ENCODE measurements around the gene ATL3.
"Not testable (repeated sequence)": the region's sequence is repeated elsewhere in the genome, so short reads cannot be mapped to it uniquely, and the experiment has no call there.

The ATL3 gene

DNA sequence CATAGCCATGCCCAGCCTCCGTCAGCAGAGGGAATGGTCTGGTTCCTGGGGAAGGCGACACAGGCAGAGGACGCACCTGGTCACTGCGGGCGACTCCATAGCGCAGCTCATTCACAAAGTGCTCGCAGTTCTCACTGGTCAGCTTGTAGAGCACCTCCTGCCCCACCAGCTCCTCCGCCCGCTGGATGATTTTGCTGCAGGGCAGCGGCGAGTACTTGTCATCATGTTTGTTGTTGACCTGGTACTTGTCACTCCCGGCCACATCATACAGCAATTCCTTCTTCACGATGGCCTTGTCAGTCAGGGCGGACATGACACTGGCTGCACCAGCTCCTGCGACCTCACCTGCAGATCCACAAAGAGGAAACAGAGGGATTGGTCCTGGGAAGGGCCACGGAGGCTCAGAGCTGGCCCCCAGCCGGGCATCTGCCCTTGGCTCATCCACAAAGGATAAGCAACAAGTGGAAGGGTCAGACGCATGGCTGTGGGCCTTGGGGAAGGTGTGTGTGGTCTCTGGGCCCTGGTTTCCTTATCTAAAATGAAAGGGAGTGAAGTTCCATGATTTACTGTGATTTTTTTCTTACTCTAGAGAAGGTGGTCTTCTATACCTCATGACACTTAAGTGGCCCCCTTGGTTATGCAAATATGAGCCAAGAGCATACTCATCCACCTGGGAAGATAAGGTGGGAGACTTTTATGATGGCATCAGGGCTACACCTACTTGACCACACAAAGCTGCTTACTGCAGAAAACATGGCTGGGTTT, 81.0 kb downstream of the ATL3 start:
- no peak for DNase-seq (ENCODE audit: low read depth)
- TF ChIP-seq, protein P1, sequence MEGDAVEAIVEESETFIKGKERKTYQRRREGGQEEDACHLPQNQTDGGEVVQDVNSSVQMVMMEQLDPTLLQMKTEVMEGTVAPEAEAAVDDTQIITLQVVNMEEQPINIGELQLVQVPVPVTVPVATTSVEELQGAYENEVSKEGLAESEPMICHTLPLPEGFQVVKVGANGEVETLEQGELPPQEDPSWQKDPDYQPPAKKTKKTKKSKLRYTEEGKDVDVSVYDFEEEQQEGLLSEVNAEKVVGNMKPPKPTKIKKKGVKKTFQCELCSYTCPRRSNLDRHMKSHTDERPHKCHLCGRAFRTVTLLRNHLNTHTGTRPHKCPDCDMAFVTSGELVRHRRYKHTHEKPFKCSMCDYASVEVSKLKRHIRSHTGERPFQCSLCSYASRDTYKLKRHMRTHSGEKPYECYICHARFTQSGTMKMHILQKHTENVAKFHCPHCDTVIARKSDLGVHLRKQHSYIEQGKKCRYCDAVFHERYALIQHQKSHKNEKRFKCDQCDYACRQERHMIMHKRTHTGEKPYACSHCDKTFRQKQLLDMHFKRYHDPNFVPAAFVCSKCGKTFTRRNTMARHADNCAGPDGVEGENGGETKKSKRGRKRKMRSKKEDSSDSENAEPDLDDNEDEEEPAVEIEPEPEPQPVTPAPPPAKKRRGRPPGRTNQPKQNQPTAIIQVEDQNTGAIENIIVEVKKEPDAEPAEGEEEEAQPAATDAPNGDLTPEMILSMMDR (IDR thresholded peaks at IDR 0.05; ENCODE audit: low read length, missing control alignments) = no peak
- H3K4me3 ChIP-seq (replicated peaks; ENCODE audit: low read depth, low read length) = no peak overlapping the region

DNA sequence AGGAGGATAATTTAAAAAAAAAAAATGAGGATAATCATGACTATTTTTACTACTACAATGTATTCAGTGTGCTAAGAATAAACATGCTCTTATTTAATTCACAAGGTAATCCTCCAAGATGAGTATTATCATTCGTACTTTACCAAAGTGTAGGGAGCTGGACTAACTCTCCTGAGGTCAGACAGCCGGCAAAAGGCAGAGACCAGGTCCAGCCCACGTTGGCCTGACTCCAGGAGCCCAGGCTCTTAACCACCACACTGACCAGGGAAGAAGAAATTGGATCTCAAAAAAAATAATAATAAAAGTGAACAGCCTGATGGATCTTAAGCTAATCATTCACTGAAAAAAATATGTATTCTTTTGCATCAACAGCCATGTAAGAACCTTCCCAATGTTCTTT, 82.2 kb downstream of the ATL3 start:
- TF ChIP-seq, protein P1 (IDR thresholded peaks at IDR 0.05; ENCODE audit: low read length, missing control alignments) = no peak
- no peak for DNase-seq (ENCODE audit: low read depth)
- H3K4me3 ChIP-seq (replicated peaks; ENCODE audit: low read depth, low read length) = no peak overlapping the region

DNA sequence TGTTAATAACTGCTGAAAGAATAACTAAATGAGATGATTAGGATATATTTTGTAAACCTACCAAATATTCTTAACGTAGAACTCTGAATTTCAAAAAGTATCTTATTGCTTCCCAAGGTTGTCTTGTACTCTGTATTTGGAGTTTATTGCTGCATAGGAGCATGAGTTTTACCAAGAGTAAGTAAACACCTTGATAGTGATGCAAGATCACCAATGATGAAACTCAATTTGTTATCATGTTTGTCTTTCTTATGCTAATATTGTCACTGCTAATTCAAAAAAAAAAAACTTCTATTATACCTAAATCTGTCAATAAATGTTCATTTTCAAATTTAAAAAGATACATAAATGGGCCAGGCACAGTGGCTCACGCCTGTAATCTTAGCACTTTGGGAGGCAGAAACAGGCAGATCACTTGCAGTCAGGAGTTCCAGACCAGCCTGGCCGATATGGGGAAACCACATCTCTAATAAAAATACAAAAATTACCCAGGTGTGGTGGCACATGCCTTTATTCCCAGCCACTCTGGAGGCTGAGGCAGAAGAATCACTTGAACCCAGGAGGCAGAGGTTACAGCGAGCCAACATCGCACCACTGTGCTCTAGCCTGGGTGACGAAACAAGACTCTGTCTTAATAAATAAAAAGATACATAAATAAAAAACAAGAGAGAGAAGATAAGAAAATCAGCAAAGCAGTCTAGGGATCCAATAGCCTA, 84.6 kb downstream of the ATL3 start:
- no peak overlapping the region for H3K4me3 ChIP-seq (replicated peaks; ENCODE audit: low read depth, low read length)
- TF ChIP-seq, protein P1 (IDR thresholded peaks at IDR 0.05; ENCODE audit: low read length, missing control alignments) = no peak
- no peak for DNase-seq (ENCODE audit: low read depth)

DNA sequence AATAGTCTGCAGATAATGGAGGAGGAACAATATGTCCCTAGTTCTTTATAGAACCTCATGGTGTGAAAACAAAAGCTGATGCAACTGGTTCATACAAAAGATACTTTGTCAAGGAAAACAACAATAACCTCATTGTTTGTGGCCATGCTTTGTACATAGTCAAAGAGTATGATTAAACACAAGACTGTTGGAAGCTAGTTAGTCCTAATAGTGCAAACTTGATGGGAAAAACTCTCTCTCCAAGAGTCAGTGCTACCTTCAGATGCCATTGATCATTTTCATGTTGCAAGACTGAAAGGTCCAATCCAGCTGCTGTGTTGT, 87.9 kb downstream of the ATL3 start:
- TF ChIP-seq, protein P1 (IDR thresholded peaks at IDR 0.05; ENCODE audit: low read length, missing control alignments) = no peak
- no peak overlapping the region for H3K4me3 ChIP-seq (replicated peaks; ENCODE audit: low read depth, low read length)
- DNase-seq (ENCODE audit: low read depth) = peak; percentile 18

- H3K4me3 ChIP-seq (replicated peaks; ENCODE audit: low read depth, low read length); DNase-seq (ENCODE audit: low read depth): not testable (repeated sequence)
Observed at GRCh38 chr11:63581224-63581623, 90.0 kb downstream of the ATL3 start.

- DNase-seq (ENCODE audit: low read depth); H3K4me3 ChIP-seq (replicated peaks; ENCODE audit: low read depth, low read length): not testable (repeated sequence)
Observed at GRCh38 chr11:63578882-63579281, 92.3 kb downstream of the ATL3 start.

GRCh38 chr11:63574856-63575602, 96.1 kb downstream of the ATL3 start:
- DNase-seq (ENCODE audit: low read depth) = peak; percentile 24
- TF ChIP-seq, protein P1 (IDR thresholded peaks at IDR 0.05; ENCODE audit: low read length, missing control alignments) = no peak
- H3K4me3 ChIP-seq (replicated peaks; ENCODE audit: low read depth, low read length) = peak overlapping the region; percentile 18

Measured in fibroblast of pulmonary artery (primary cell).